KMS-11 (cell line): ENCODE results near the gene RBM24.

ENCODE experiments used
- H2AFZ ChIP-seq: fragments of 200-600 bp; sonication (generic); 2 replicates; pipeline ENCODE4 v1.6.1; 2016; ENCODE audit warnings: antibody characterized with exemption, mixed run types, low read depth
- H3K27ac ChIP-seq: fragments of 200-600 bp; sonication (generic); 2 replicates; pipeline ENCODE4 v1.6.1; 2016; ENCODE audit warnings: mild to moderate bottlenecking, mixed run types
- H3K27me3 ChIP-seq: fragments of 200-600 bp; sonication (generic); 2 replicates; pipeline ENCODE4 v1.6.1; 2017; ENCODE audit warnings: mild to moderate bottlenecking, low read depth, mixed run types, moderate library complexity; ENCODE audit not compliant: insufficient read depth
- H3K36me3 ChIP-seq: fragments of 200-600 bp; sonication (generic); 2 replicates; pipeline ENCODE4 v1.6.1; 2017; ENCODE audit warnings: mild to moderate bottlenecking, mixed run types; ENCODE audit not compliant: insufficient read depth
- H3K4me1 ChIP-seq: fragments of 200-600 bp; sonication (generic); 2 replicates; pipeline ENCODE4 v1.6.1; 2016; ENCODE audit warnings: mild to moderate bottlenecking, low read depth, mixed run types; ENCODE audit not compliant: poor library complexity, severe bottlenecking
- H3K4me2 ChIP-seq: fragments of 200-600 bp; sonication (generic); 2 replicates; pipeline ENCODE4 v1.7.0; 2016; ENCODE audit warnings: mild to moderate bottlenecking, mixed run types
- H3K4me3 ChIP-seq: fragments of 200-600 bp; sonication (generic); IDR thresholded peaks from 2 replicates; pipeline ENCODE4 v1.6.1; 2017; ENCODE audit warnings: low read depth, low read length, mixed read lengths; ENCODE audit not compliant: insufficient read depth
- H3K79me2 ChIP-seq: fragments of 200-600 bp; sonication (generic); 2 replicates; pipeline ENCODE4 v1.6.1; 2016; ENCODE audit warnings: low read depth, mixed run types; ENCODE audit not compliant: insufficient read depth
- H3K9ac ChIP-seq: fragments of 200-600 bp; sonication (generic); 2 replicates; pipeline ENCODE4 v1.6.1; 2016; ENCODE audit warnings: mild to moderate bottlenecking, mixed run types
- H4K20me1 ChIP-seq: fragments of 200-600 bp; sonication (generic); 2 replicates; pipeline ENCODE4 v1.6.1; 2016; ENCODE audit warnings: mild to moderate bottlenecking, mixed run types; ENCODE audit not compliant: insufficient read depth
- TF ChIP-seq, protein P1 (sequence below): fragments of 200-600 bp; sonication (generic); conservative IDR thresholded peaks from 2 replicates; pipeline ENCODE4 v1.6.1; 2017; ENCODE audit warnings: low read depth, mild to moderate bottlenecking, antibody characterized with exemption, low read length, moderate library complexity, mixed read lengths

RBM24 gene

DNA sequence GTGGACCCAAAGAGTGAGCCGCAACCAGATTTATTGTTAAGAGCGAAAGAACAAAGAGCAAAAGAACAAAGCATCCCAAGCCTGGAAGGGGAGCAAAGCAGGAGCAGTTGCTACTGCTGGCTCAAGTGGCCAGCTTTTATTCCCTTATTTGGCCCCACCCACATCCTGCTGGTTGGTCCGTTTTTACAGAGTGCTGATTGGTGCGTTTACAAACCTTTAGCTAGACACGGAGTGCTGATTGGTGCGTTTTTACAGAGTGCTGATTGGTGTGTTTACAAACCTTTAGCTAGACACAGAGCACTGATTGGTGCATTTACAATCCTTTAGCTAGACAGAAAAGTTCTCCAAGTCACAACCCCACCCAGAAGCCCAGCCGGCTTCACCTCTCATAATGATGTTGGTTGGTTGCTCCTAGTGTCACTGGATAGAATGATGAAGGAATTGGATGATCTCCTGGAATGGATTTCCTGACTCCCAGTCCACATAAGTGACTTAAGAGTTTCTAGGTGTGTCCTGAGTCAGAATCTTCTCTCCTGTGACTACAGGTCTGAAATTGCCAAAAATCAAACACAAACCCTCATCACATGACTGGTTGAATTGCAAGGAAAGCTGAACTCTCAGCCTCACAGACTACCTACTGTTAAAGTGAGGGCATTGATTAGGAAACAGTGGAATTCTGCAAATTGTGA lies 60.1 kb downstream of the RBM24 start:
- Histone ChIP-seq H3K4me1 (no peaks in the 10 kb centered on the region), H3K9ac (no peak overlapping the region), H3K36me3 (no peaks in the 10 kb centered on the region), H4K20me1 (no peaks in the 10 kb centered on the region), H3K4me3 (no peak overlapping the region), H3K27me3 (no peaks in the 10 kb centered on the region), H3K79me2 (no peaks in the 10 kb centered on the region), H3K4me2 (no peak overlapping the region), H3K27ac (no peak overlapping the region), H2AFZ (no peak overlapping the region)
- TF ChIP-seq, protein P1, sequence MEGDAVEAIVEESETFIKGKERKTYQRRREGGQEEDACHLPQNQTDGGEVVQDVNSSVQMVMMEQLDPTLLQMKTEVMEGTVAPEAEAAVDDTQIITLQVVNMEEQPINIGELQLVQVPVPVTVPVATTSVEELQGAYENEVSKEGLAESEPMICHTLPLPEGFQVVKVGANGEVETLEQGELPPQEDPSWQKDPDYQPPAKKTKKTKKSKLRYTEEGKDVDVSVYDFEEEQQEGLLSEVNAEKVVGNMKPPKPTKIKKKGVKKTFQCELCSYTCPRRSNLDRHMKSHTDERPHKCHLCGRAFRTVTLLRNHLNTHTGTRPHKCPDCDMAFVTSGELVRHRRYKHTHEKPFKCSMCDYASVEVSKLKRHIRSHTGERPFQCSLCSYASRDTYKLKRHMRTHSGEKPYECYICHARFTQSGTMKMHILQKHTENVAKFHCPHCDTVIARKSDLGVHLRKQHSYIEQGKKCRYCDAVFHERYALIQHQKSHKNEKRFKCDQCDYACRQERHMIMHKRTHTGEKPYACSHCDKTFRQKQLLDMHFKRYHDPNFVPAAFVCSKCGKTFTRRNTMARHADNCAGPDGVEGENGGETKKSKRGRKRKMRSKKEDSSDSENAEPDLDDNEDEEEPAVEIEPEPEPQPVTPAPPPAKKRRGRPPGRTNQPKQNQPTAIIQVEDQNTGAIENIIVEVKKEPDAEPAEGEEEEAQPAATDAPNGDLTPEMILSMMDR, result no peak

DNA sequence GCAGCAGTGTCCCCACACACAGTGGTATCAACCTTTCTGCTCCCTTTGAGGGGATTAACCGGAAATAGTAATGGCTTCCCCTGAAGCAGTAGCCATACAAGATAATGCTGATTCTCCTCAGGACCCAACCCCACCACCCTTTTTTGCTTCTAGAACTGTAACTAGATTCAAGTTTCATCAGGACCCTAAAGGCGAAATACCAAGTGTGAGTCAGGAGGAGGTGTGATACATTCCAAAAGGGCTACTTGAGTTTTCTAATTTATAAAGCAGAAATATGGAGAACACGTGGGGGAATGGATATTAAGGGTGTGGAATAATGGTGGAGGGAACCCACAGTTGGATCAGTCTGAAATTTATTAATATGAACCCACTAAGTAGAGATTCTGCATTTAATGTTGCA lies 60.7 kb downstream of the RBM24 start:
- H4K20me1 ChIP-seq, result no peaks in the 10 kb centered on the region
- no peaks in the 10 kb centered on the region for H3K27me3 ChIP-seq
- H3K4me3 ChIP-seq, result no peak overlapping the region
- H3K4me2 ChIP-seq, result no peak overlapping the region
- no peak overlapping the region for H2AFZ ChIP-seq
- no peaks in the 10 kb centered on the region for H3K4me1 ChIP-seq
- no peak overlapping the region for H3K9ac ChIP-seq
- no peaks in the 10 kb centered on the region for H3K79me2 ChIP-seq
- no peaks in the 10 kb centered on the region for H3K36me3 ChIP-seq
- no peak overlapping the region for H3K27ac ChIP-seq
- TF ChIP-seq, protein P1, result no peak

DNA sequence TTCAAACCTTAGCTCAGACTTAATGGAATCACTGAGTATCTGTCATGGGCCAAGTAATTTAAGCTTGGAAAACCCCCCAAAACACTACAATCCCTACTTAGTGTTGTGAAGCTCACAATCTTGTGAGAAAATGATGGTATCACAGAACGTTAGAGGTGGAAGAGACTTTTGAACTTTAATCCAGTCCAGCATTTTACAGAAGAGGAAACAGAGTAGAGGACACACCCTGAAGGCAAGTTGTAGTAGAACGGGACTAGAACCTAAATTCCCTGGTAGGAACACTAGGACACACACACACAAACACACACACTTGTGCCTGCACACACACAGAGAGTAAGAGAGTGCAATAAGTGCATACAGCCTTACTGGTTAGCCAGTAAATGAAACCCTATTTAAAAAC lies 62.1 kb downstream of the RBM24 start:
- Histone ChIP-seq H3K4me1 (no peaks in the 10 kb centered on the region), H3K27ac (no peak overlapping the region), H3K4me3 (no peak overlapping the region), H3K79me2 (no peaks in the 10 kb centered on the region), H3K27me3 (no peaks in the 10 kb centered on the region), H4K20me1 (no peaks in the 10 kb centered on the region), H3K4me2 (no peak overlapping the region), H2AFZ (no peak overlapping the region), H3K36me3 (no peaks in the 10 kb centered on the region), H3K9ac (no peak overlapping the region)
- TF ChIP-seq, protein P1, result no peak
